ENCODE results near the gene MEF2D.

Gene MEF2D

GRCh38 chr1:156485984-156486383, 14.6 kb downstream of the MEF2D start:
- TF ChIP-seq, protein P1, sequence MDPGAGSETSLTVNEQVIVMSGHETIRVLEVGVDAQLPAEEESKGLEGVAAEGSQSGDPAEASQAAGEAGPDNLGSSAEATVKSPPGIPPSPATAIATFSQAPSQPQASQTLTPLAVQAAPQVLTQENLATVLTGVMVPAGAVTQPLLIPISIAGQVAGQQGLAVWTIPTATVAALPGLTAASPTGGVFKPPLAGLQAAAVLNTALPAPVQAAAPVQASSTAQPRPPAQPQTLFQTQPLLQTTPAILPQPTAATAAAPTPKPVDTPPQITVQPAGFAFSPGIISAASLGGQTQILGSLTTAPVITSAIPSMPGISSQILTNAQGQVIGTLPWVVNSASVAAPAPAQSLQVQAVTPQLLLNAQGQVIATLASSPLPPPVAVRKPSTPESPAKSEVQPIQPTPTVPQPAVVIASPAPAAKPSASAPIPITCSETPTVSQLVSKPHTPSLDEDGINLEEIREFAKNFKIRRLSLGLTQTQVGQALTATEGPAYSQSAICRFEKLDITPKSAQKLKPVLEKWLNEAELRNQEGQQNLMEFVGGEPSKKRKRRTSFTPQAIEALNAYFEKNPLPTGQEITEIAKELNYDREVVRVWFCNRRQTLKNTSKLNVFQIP (CRISPR knock-in tag; IDR thresholded peaks at IDR 0.05; ENCODE audit: borderline replicate concordance, low read depth) = no peak
- TF ChIP-seq ZC3H10 (CRISPR knock-in tag; IDR thresholded peaks at IDR 0.05) (no peak), OSR1 (CRISPR knock-in tag; IDR thresholded peaks at IDR 0.05) (no peak), GLIS3 (CRISPR knock-in tag; IDR thresholded peaks at IDR 0.05) (no peak), ZFP3 (CRISPR knock-in tag; IDR thresholded peaks at IDR 0.05) (no peak)
- TF ChIP-seq, protein P2, sequence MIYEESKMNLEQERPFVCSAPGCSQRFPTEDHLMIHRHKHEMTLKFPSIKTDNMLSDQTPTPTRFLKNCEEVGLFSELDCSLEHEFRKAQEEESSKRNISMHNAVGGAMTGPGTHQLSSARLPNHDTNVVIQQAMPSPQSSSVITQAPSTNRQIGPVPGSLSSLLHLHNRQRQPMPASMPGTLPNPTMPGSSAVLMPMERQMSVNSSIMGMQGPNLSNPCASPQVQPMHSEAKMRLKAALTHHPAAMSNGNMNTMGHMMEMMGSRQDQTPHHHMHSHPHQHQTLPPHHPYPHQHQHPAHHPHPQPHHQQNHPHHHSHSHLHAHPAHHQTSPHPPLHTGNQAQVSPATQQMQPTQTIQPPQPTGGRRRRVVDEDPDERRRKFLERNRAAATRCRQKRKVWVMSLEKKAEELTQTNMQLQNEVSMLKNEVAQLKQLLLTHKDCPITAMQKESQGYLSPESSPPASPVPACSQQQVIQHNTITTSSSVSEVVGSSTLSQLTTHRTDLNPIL (CRISPR knock-in tag; IDR thresholded peaks at IDR 0.05; ENCODE audit: low read depth) = no peak
- no peak for ATAC-seq

DNA sequence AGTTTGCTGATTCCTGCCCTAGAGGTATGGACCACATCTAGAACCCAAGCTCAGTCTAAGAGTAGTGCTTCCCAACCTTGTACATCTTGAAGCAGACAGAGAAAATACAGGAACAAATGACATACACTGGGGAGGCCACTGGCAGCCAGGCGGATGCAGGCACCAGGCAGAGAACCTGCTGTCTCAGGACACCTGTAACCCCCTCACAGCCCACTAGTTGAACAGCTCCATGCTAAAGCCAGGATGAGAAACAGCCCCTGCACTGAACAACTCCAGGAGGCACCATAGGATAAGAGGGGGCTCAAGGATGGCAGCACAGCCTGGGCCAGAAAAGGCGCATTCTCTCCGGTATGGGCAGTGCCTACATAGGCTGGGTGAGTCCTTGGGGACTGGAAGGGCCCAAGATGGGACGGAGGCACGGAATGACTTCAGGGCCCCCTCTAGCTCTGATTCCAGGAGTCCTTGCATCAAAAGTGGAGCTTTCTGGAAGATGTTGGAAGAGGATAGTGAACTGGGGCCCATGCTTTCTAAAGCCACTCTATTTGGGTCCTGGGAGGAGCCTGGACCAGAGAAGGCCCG, 16.0 kb downstream of the MEF2D start:
- TF ChIP-seq PATZ1 (CRISPR knock-in tag; IDR thresholded peaks at IDR 0.05; ENCODE audit: borderline replicate concordance) (no peak), ZFP30 (CRISPR knock-in tag; IDR thresholded peaks at IDR 0.05) (no peak), ZNF70 (CRISPR knock-in tag; IDR thresholded peaks at IDR 0.05) (no peak), TSHZ2 (CRISPR knock-in tag; IDR thresholded peaks at IDR 0.05) (no peak), BACH2 (CRISPR knock-in tag; IDR thresholded peaks at IDR 0.05; ENCODE audit: borderline replicate concordance) (no peak), ISL1 (CRISPR knock-in tag; IDR thresholded peaks at IDR 0.05) (no peak), ESRRG (CRISPR knock-in tag; IDR thresholded peaks at IDR 0.05) (no peak), PPARA (CRISPR knock-in tag; IDR thresholded peaks at IDR 0.05; ENCODE audit: borderline replicate concordance) (no peak), RARB (CRISPR knock-in tag; IDR thresholded peaks at IDR 0.05) (no peak), TCF4 (CRISPR knock-in tag; IDR thresholded peaks at IDR 0.05; ENCODE audit: borderline replicate concordance) (no peak), ZC3H10 (CRISPR knock-in tag; IDR thresholded peaks at IDR 0.05) (no peak)
- TF ChIP-seq, protein P3, sequence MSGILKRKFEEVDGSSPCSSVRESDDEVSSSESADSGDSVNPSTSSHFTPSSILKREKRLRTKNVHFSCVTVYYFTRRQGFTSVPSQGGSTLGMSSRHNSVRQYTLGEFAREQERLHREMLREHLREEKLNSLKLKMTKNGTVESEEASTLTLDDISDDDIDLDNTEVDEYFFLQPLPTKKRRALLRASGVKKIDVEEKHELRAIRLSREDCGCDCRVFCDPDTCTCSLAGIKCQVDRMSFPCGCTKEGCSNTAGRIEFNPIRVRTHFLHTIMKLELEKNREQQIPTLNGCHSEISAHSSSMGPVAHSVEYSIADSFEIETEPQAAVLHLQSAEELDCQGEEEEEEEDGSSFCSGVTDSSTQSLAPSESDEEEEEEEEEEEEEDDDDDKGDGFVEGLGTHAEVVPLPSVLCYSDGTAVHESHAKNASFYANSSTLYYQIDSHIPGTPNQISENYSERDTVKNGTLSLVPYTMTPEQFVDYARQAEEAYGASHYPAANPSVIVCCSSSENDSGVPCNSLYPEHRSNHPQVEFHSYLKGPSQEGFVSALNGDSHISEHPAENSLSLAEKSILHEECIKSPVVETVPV (CRISPR knock-in tag; IDR thresholded peaks at IDR 0.05) = no peak
- ATAC-seq = no peak

- ATAC-seq = no peak
- TF ChIP-seq TOX (CRISPR knock-in tag; IDR thresholded peaks at IDR 0.05; ENCODE audit: borderline replicate concordance) (no peak), OSR1 (CRISPR knock-in tag; IDR thresholded peaks at IDR 0.05) (no peak), ISL1 (CRISPR knock-in tag; IDR thresholded peaks at IDR 0.05) (no peak), SNAI2 (CRISPR knock-in tag; IDR thresholded peaks at IDR 0.05) (no peak), PATZ1 (CRISPR knock-in tag; IDR thresholded peaks at IDR 0.05; ENCODE audit: borderline replicate concordance) (no peak), ESRRG (CRISPR knock-in tag; IDR thresholded peaks at IDR 0.05) (no peak), BACH2 (CRISPR knock-in tag; IDR thresholded peaks at IDR 0.05; ENCODE audit: borderline replicate concordance) (no peak), TCF4 (CRISPR knock-in tag; IDR thresholded peaks at IDR 0.05; ENCODE audit: borderline replicate concordance) (no peak), ZC3H10 (CRISPR knock-in tag; IDR thresholded peaks at IDR 0.05) (no peak), CSDC2 (CRISPR knock-in tag; IDR thresholded peaks at IDR 0.05) (no peak), TSHZ2 (CRISPR knock-in tag; IDR thresholded peaks at IDR 0.05) (no peak), RARB (CRISPR knock-in tag; IDR thresholded peaks at IDR 0.05) (no peak), GLIS3 (CRISPR knock-in tag; IDR thresholded peaks at IDR 0.05) (no peak), ZFP30 (CRISPR knock-in tag; IDR thresholded peaks at IDR 0.05) (no peak), PPARA (CRISPR knock-in tag; IDR thresholded peaks at IDR 0.05; ENCODE audit: borderline replicate concordance) (no peak), ZFP3 (CRISPR knock-in tag; IDR thresholded peaks at IDR 0.05) (no peak)
- TF ChIP-seq, protein P2 (CRISPR knock-in tag; IDR thresholded peaks at IDR 0.05; ENCODE audit: low read depth) = no peak
Observed at GRCh38 chr1:156483397-156483796, 17.2 kb downstream of the MEF2D start.
